BJ (cell line): ENCODE measurements around the gene CIB4. TPM values are rescaled to one million over a fixed set of nuclear protein-coding genes. Genes with fewer than 3 reads are reported as not detected.

ENCODE experiments used
- CTCF ChIA-PET: fragments of 350-600 bp; formaldehyde crosslinking; extraction: SDS; loops from one replicate; lab custom pipeline; 2021; ENCODE audit warnings: antibody characterized with exemption, inconsistent platforms; lab: Yijun Ruan, JAX
- POLR2A ChIA-PET: fragments of 300-600 bp; sonication (Branson Sonifier 250); formaldehyde crosslinking; extraction: SDS; loops from one replicate; lab custom pipeline; 2021; ENCODE audit warnings: antibody characterized with exemption; lab: Charles Lee
- DNase-seq: peaks from one replicate; pipeline ENCODE4 v3.0.0-alpha.2; 2011; ENCODE audit warnings: low read depth
- H3K27me3 ChIP-seq: 2 replicates; pipeline ENCODE4 v1.6.0; 2011; ENCODE audit warnings: low read length; ENCODE audit not compliant: control insufficient read depth, insufficient read depth
- H3K36me3 ChIP-seq: 2 replicates; pipeline ENCODE4 v1.5.1; 2011; ENCODE audit warnings: low read length; ENCODE audit not compliant: control insufficient read depth, insufficient read depth
- H3K4me3 ChIP-seq: 2 replicates; pipeline ENCODE4 v1.5.1; 2011; ENCODE audit warnings: low read depth, mild to moderate bottlenecking, control low read depth, low read length
- polyA plus RNA-seq: library from polyadenylated mRNA; depleted of rRNA; stranded (reverse); fragments of >200 nt; gene quantifications from 2 replicates; pipeline ENCODE4 v1.2.3, GENCODE V29; 2011
- TF ChIP-seq, protein P1 (sequence below): IDR thresholded peaks from 2 replicates; pipeline ENCODE4 v1.5.1; 2011; ENCODE audit warnings: low read depth, mild to moderate bottlenecking, control low read depth, inconsistent platforms, low read length, moderate library complexity; ENCODE audit not compliant: insufficient read depth

The CIB4 gene
- polyA plus RNA-seq, 1 experiment = not detected

DNA sequence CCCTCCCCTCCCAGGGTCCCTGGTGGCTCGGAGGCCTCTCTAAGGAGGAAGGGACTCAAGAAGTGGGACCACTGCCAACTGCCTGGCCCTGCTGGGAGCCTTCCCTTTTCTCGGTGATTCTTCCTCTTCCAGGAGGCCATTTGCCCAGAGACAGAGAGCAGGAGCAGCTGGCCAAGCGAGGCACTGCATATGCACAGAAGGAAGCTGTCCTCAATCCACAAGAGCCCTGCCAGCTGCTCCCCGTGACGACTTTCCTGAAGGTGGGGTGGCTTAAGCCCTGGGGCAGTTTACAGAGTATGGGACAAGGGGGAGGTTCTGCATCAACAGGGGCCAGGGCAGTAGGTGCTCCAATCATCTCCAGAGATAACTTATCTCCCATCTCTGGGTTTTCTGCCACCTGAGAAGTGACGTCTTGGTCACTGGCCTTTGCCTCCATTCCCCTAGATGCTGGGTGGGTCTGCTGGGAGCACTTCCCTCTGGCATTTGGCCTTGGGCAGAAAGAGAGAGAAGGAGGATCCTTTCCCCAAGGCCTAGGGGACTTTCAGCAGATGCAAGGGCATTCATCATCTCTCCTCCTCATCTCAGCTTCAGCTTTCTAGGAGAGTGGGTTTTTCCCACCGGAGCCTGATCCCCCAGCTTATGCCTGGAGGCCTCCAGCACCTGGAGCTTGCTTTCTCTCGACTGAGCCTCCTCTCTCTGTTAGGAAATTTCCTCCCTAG lies 28.5 kb downstream of the CIB4 start:
- CTCF ChIA-PET = interaction anchor here (0.7 to 15.8 kb wide), 3 partner anchors 9 to 234 kb away, joined by 3 to 552 read pairs (median 3); no protein-coding TSS in a partner anchor
- POLR2A ChIA-PET = no interaction called here
- Histone ChIP-seq H3K4me3 (no peak overlapping the region), H3K36me3 (no peaks in the 10 kb centered on the region), H3K27me3 (peaks cover 40% of the 10 kb centered on the region)
- no peak for DNase-seq
- TF ChIP-seq, protein P1, sequence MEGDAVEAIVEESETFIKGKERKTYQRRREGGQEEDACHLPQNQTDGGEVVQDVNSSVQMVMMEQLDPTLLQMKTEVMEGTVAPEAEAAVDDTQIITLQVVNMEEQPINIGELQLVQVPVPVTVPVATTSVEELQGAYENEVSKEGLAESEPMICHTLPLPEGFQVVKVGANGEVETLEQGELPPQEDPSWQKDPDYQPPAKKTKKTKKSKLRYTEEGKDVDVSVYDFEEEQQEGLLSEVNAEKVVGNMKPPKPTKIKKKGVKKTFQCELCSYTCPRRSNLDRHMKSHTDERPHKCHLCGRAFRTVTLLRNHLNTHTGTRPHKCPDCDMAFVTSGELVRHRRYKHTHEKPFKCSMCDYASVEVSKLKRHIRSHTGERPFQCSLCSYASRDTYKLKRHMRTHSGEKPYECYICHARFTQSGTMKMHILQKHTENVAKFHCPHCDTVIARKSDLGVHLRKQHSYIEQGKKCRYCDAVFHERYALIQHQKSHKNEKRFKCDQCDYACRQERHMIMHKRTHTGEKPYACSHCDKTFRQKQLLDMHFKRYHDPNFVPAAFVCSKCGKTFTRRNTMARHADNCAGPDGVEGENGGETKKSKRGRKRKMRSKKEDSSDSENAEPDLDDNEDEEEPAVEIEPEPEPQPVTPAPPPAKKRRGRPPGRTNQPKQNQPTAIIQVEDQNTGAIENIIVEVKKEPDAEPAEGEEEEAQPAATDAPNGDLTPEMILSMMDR = no peak

DNA sequence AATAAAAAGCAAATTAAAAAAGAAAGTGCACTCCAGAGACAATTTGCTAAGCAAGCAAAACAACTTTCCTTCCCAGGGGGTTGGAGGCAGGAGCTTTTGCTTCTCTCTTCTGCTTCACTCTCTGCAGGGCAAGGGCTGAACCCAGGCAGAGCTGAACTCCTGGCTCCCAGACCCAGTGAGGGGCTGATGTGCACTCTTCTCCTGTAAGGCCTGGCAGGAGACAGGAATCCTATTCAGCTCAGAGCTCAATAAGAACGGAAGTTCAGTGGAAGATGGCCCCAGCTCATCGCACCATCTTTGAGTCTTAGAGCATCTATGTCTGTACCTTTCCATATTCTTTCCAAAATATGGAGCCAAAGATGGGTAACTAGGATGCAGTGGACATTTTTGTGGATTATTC lies 29.1 kb downstream of the CIB4 start:
- CTCF ChIA-PET = interaction anchor here (15.8 kb wide), 1 partner anchor 130 kb away, joined by 552 read pairs; no protein-coding TSS in a partner anchor
- POLR2A ChIA-PET = no interaction called here
- no peak for DNase-seq
- TF ChIP-seq, protein P1 = no peak
- no peaks in the 10 kb centered on the region for H3K36me3 ChIP-seq
- H3K4me3 ChIP-seq = no peak overlapping the region
- H3K27me3 ChIP-seq = peaks cover 40% of the 10 kb centered on the region

DNA sequence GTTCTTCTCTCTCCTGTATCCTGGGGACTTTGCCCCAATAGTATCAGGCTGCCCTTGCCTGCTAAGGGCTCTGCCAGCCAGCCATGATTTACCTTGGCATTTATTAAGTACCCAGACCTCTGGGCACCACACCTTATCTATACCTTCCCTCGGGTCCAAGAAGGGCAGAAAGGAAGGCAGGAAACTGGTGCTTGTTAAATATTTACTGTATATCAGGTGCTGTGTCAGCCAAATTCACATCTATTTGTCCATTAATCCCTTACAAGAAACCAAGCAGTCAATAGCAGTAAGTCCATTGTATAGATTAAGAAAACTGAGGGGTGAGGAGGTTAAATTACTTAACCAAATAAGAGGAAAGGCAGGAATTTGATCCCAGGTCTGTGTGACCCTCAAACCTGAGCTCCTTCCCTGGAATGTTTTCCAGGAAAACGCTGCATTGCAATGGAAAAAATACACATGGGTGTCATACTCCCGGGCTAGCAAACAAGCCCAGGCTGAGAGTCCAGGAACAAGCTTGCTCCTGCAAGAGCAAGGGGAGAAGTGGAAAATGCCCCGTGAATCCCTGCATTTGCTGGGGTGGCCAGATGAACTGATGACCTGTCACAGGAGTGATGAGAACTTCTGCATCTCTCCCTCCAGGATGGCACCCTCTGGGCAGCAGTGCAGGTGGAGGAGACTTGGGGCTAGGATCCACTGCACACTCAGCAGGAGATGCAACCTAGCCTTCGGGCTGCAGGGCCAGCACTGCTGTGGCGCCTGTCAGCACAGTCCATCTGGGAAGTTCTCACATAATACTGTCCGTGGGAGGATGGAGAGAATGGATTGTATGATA lies 30.4 kb downstream of the CIB4 start:
- ChIA-PET POLR2A (no interaction called here), CTCF (interaction anchor here (15.8 kb wide), 1 partner anchor 131 kb away, joined by 552 read pairs; no protein-coding TSS in a partner anchor)
- Histone ChIP-seq H3K27me3 (peaks cover 35% of the 10 kb centered on the region), H3K4me3 (no peak overlapping the region), H3K36me3 (no peaks in the 10 kb centered on the region)
- TF ChIP-seq, protein P1 = no peak
- DNase-seq = no peak

DNA sequence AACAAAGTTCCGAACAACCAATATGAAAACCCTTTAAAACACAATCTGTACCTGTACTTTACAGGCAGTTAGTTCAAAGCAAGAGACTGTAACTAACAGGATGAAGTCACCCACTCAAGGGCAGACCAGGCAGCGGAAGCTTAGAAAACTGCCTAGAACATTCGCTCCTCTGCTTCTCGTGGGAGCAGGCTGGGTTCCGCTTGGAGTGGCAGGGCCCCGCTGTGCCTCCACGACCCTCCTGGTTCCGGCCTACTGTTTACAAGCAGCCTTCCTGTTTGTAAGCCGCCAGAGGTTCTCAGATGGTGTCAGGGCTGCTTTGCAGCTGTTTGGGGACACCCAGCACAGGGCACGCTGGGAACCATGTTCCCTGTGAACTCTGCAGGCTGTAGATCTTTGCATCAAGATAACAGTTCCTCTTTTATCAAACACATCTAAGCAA lies 31.3 kb downstream of the CIB4 start:
- TF ChIP-seq, protein P1 = no peak
- H3K36me3 ChIP-seq = no peaks in the 10 kb centered on the region
- H3K27me3 ChIP-seq = peaks cover 31% of the 10 kb centered on the region
- DNase-seq = no peak
- no peak overlapping the region for H3K4me3 ChIP-seq
- ChIA-PET CTCF (interaction anchor here (15.8 kb wide), 1 partner anchor 132 kb away, joined by 552 read pairs; no protein-coding TSS in a partner anchor), POLR2A (no interaction called here)

DNA sequence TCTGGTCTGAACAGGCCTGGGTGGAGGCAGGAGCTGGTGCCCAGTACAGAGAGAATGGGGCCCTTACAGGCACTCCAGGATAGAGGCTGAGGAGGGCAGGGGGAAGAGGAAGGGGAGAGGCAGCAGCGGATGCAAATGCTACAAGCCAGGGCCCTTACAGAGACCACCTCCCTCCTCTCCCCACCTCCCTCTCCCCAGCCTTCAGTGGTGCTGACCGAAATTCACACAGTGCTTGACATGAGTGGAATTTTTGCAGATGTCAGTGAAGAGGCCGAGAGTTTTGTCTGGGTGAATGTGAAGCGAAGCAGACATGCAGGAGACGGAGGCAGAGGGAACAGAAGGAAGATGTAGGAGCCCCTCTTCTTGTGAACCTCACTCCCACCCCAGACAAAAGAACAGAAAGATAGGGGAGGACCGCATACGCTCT lies 31.9 kb downstream of the CIB4 start:
- no peak for DNase-seq
- TF ChIP-seq, protein P1 = no peak
- peaks cover 25% of the 10 kb centered on the region for H3K27me3 ChIP-seq
- ChIA-PET CTCF (interaction anchor here (15.8 kb wide), 1 partner anchor 133 kb away, joined by 552 read pairs; no protein-coding TSS in a partner anchor), POLR2A (no interaction called here)
- no peaks in the 10 kb centered on the region for H3K36me3 ChIP-seq
- no peak overlapping the region for H3K4me3 ChIP-seq
